ENCODE results near the gene AXIN2. TPM values are rescaled to one million over a fixed set of nuclear protein-coding genes. Genes with fewer than 3 reads are reported as not detected.

The AXIN2 gene, protein sequence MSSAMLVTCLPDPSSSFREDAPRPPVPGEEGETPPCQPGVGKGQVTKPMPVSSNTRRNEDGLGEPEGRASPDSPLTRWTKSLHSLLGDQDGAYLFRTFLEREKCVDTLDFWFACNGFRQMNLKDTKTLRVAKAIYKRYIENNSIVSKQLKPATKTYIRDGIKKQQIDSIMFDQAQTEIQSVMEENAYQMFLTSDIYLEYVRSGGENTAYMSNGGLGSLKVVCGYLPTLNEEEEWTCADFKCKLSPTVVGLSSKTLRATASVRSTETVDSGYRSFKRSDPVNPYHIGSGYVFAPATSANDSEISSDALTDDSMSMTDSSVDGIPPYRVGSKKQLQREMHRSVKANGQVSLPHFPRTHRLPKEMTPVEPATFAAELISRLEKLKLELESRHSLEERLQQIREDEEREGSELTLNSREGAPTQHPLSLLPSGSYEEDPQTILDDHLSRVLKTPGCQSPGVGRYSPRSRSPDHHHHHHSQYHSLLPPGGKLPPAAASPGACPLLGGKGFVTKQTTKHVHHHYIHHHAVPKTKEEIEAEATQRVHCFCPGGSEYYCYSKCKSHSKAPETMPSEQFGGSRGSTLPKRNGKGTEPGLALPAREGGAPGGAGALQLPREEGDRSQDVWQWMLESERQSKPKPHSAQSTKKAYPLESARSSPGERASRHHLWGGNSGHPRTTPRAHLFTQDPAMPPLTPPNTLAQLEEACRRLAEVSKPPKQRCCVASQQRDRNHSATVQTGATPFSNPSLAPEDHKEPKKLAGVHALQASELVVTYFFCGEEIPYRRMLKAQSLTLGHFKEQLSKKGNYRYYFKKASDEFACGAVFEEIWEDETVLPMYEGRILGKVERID
- 10 to 100 TPM; 17.7 to 75.7 (median 44.3) TPM for total RNA-seq
- 10 to 100 TPM; 17.2 to 18.2 TPM for polyA plus RNA-seq
- long read RNA-seq, donor 1, partial matches to known transcripts = 18 of 28 reads
- long read RNA-seq, donor 1, other reads (novel, unspliced or antisense) = 9 of 28 reads
- long read RNA-seq, donor 2, full-length matches to known transcripts = 4 of 4 reads
- long read RNA-seq, donor 2, partial matches to known transcripts = 0 of 4 reads
- long read RNA-seq, donor 2, other reads (novel, unspliced or antisense) = 0 of 4 reads
- long read RNA-seq, donor 3, partial matches to known transcripts = 15 of 25 reads
- long read RNA-seq, donor 3, other reads (novel, unspliced or antisense) = 8 of 25 reads

- Histone ChIP-seq H3K36me3 (no peaks in the 10 kb centered on the region), H3K27me3 (no peaks in the 10 kb centered on the region), H3K27ac (peak within 1 kb of the TSS; percentile 92 to 96), H3K4me1 (ENCODE audit: insufficient read depth) (peaks cover 15% of the 10 kb centered on the region), H3K9me3 (no peaks in the 10 kb centered on the region), H3K4me3 (peak within 1 kb of the TSS; percentile 86)
- intact Hi-C loops (cut with DNase I) = loop anchor here in 1 of 4 donors (5.0 to 10.0 kb wide), 2 partner anchors 143 to 356 kb away; no protein-coding TSS in a partner anchor
- DNase-seq = peak; percentile 92 to 95 (median 93)
- TF ChIP-seq EP300 (IDR thresholded peaks at IDR 0.05) (no peak), CTCF (IDR thresholded peaks at IDR 0.05) (peak in 1 of 3 donors; percentile 34), POLR2A (IDR thresholded peaks at IDR 0.05) (no peak)
- 0 to 1% (median 1%) methylated on average over 35 to 65 of the region's 65 CpGs for WGBS, 3 donors
Measured at GRCh38 chr17:65561452-65562205, at the start of gene AXIN2. Gene AXIN2 (minus strand): TSS chr17:65561648. CDS start chr17:65558620, 3,028 bp downstream.

DNA sequence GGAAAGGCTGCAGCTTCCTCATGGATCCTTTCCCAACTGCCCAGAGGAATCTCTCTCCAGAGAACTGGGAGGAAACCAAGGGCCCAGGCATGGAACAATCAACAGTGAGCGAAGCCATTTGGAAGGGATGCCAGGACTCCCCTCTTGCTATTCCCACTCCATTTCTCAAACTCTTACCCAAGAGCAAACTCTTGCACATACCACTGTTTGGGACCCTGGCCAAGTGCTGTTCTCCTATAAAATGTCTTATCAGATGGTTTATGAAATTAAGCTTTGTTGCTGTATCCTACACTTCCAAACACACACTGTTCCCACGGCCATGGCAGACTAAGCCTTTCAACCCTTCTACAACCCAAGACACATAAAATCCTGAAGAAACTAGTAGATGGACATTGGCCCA is 48.3 kb upstream of the AXIN2 start:
- H3K27me3 ChIP-seq = no peaks in the 10 kb centered on the region
- no peak overlapping the region for H3K4me3 ChIP-seq
- no peaks in the 10 kb centered on the region for H3K9me3 ChIP-seq
- H3K36me3 ChIP-seq = no peaks in the 10 kb centered on the region
- DNase-seq = no peak
- H3K4me1 ChIP-seq (ENCODE audit: insufficient read depth) = no peaks in the 10 kb centered on the region
- H3K27ac ChIP-seq = no peak overlapping the region
- TF ChIP-seq CTCF (IDR thresholded peaks at IDR 0.05) (no peak), EP300 (IDR thresholded peaks at IDR 0.05) (no peak), POLR2A (IDR thresholded peaks at IDR 0.05) (no peak)
- 81 to 83% (median 82%) methylated on average over 2 of the region's 2 CpGs for WGBS, 3 donors
- intact Hi-C loops (cut with DNase I) = no loop called here

GRCh38 chr17:65609286-65609685 is 47.8 kb upstream of the AXIN2 start:
- Histone ChIP-seq H3K4me1 (ENCODE audit: insufficient read depth) (no peaks in the 10 kb centered on the region), H3K4me3 (no peak overlapping the region), H3K9me3 (no peaks in the 10 kb centered on the region), H3K27ac (no peak overlapping the region), H3K36me3 (no peaks in the 10 kb centered on the region), H3K27me3 (no peaks in the 10 kb centered on the region)
- no peak for TF ChIP-seq EP300 (IDR thresholded peaks at IDR 0.05)
- TF ChIP-seq CTCF (IDR thresholded peaks at IDR 0.05) = no peak
- TF ChIP-seq POLR2A (IDR thresholded peaks at IDR 0.05) = no peak
- intact Hi-C loops (cut with DNase I) = no loop called here
- WGBS, 3 donors = 83 to 90% (median 89%) methylated on average over 2 of the region's 2 CpGs
- no peak for DNase-seq

Measured in ovary (tissue), 10 donors.